Motor neuron (in vitro differentiated cells): ENCODE measurements around the gene CTIF. TPM values are rescaled to one million over a fixed set of nuclear protein-coding genes. Genes with fewer than 3 reads are reported as not detected.
A peak's percentile ranks its signal among the peaks of the same experiment; 100 is the strongest.

Source experiments
- ATAC-seq, 8 experiments: fragments of 200-7000 bp; cut with Tn5 transposase; replicated peaks in 6 of 8; 2 replicates each; pipeline ENCODE4 v1.8.0; 2021; ENCODE audit warnings: mild to moderate bottlenecking in 8 of 8, moderate library complexity in 8 of 8
- H3K27ac ChIP-seq, 2 donors: fragments of 250-450 bp; sonication (Bioruptor Pico); 2 replicates each; pipeline ENCODE4 v1.9.0; 2021; ENCODE audit warnings: antibody characterized with exemption in 2 of 2, mild to moderate bottlenecking in 2 of 2, moderate library complexity in 1 of 2
- H3K4me1 ChIP-seq, 2 donors: fragments of 250-450 bp; sonication (Bioruptor Pico); replicated peaks in 1 of 2; 2 replicates each; pipeline ENCODE4 v1.6.1; 2021; ENCODE audit warnings: antibody characterized with exemption in 2 of 2, mild to moderate bottlenecking in 2 of 2, moderate library complexity in 1 of 2
- H3K4me3 ChIP-seq, 5 donors: fragments of 250-450 bp; sonication (Bioruptor Pico); 2 replicates each; pipeline ENCODE4 v1.9.0; 2021; ENCODE audit warnings: antibody characterized with exemption in 5 of 5, mild to moderate bottlenecking in 5 of 5, moderate library complexity in 4 of 5
- WGBS, 10 experiments: fragments of 450-650 bp; shearing (Covaris generic); methylation state at CpG; one replicate each; pipeline ENCODE4 v1.0.0; 2022; 5-methylcytosine and 5-hydroxymethylcytosine counted together
- in situ Hi-C, 9 experiments: fragments of 400-800 bp; cut with MboI; loops; one replicate each; pipeline ENCODE4 v1.15.0; 2021; ENCODE audit warnings: low sequenced_read_pairs in 9 of 9, low pct_unique_long_range_greater_than_20kb in 2 of 9; ENCODE audit not compliant: unreplicated experiment in 9 of 9
- total RNA-seq, 8 experiments: library from RNA; unstranded; fragments of 300-600 nt; gene quantifications; 2 replicates each; pipeline versions ENCODE4 v1.2.3 to v1.2.4, GENCODE V29; 2022

CTIF gene
- total RNA-seq, 8 experiments from 2014 or later: 17.8 to 85.9 (median 59.8) TPM

- WGBS, 10 experiments: 0% methylated on average over 1 of the region's 2 CpGs; no CpG with 5 or more reads in 9 of the 10 experiments
- Histone ChIP-seq H3K27ac (no peak overlapping the region), H3K4me3 (no peak overlapping the region), H3K4me1 (no peaks in the 10 kb centered on the region)
- in situ Hi-C loops: no loop called here
- peak in 7 of 8 experiments; percentile 36 to 94 (median 77) for ATAC-seq
Observed at GRCh38 chr18:48563027-48563426, 24.2 kb downstream of the CTIF start.

DNA sequence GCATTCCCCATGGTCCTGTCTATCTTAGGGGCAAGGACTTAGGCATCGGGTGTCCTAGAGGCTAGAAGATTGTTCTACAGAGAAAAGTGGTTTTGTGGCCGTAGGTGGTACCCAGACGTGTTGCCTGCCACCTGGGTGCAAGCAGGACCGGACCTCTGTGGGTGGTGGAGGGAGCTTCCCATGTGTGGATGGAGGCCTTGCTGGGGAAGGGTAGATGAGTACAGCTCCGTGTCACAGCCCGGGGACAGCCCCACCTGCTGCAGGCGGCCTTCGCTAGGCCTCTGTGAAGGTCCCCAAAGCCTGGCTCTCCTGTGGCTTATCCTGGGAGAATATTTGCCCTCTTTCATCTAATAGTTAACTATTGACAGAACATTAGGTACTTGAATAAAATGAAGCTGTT lies 25.3 kb downstream of the CTIF start:
- in situ Hi-C loops: no loop called here
- WGBS, 10 experiments: 80 to 100% (median 100%) methylated on average over 1 to 2 of the region's 8 CpGs; no CpG with 5 or more reads in 5 of the 10 experiments
- Histone ChIP-seq H3K4me3 (no peak overlapping the region), H3K4me1 (peaks cover 0 to 6% of the 10 kb centered on the region in 2 donors), H3K27ac (no peak overlapping the region)
- no peak for ATAC-seq

DNA sequence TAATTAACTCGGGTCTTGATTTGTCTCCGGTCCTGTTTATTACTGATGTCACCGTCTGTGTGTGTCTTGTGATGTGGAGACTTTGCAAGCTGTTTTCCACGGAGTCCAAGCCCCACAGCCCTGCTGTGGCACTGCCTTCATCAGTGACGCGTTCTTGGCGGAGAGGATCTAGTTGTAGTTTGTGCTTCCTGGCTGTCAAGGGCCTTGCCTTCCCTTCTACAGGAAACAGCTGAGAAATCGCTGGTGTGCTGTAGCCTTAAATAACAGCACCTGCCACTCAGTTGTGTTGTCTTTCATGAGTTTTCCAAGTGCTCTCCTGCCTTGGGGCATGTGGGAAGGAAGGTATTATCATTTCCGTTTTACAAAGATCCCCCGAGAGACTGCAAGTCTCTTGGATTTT lies 26.3 kb downstream of the CTIF start:
- in situ Hi-C loops: no loop called here
- Histone ChIP-seq H3K4me3 (no peak overlapping the region), H3K4me1 (peaks cover 0 to 9% of the 10 kb centered on the region in 2 donors), H3K27ac (no peak overlapping the region)
- WGBS, 10 experiments: 58 to 100% (median 82%) methylated on average over 1 to 10 of the region's 10 CpGs
- no peak for ATAC-seq

DNA sequence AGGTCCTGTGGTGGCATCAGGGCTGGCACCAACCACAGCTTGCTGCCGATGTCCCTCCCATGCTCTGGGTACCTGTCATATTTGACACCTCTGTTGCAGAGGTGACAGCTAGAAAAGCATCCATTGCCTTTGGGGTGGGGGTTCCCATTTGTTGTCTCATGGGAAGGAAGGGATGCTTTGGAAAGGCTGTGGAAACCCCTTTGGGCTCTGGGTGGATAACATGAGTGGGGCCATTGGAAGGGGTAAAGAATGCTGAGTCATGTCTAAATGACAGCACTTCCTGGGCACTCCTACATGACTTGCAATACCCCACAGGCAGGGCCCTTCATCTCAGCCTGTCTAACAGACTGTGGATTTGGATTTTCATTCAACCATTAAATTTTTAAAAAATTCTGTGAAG lies 27.8 kb downstream of the CTIF start:
- H3K27ac ChIP-seq: no peak overlapping the region
- in situ Hi-C loops: no loop called here
- 80 to 100% methylated on average over 1 of the region's 1 CpG; no CpG with 5 or more reads in 8 of the 10 experiments for WGBS, 10 experiments
- peaks cover 0 to 9% of the 10 kb centered on the region in 2 donors for H3K4me1 ChIP-seq
- ATAC-seq: peak in 5 of 8 experiments; percentile 34 to 70 (median 55)
- no peak overlapping the region for H3K4me3 ChIP-seq

DNA sequence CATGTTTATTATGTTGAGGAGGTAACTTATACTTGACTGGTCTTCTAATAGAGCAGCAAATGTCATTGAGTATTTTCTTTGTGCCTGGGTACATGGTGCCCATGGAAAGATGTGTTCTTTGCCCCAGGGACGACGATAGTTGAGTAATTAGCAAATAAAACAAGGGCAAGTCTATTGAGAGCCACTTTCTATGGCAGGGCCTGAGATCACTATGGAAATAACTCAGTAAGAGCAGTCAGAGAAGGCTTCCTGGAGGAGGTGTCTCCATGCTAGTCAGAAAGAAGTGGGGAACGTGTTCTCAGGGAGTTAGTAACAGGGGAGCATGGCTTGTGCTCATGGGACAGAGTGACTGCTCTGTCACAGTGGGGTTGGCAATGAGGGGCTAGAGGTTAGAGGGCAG lies 28.6 kb downstream of the CTIF start:
- WGBS, 10 experiments: 82 to 100% (median 100%) methylated on average over 1 to 3 of the region's 3 CpGs; no CpG with 5 or more reads in 2 of the 10 experiments
- Histone ChIP-seq H3K4me3 (no peak overlapping the region), H3K27ac (no peak overlapping the region), H3K4me1 (peaks cover 0 to 9% of the 10 kb centered on the region in 2 donors)
- ATAC-seq: no peak
- in situ Hi-C loops: no loop called here

- 82 to 96% (median 91%) methylated on average over 4 to 8 of the region's 9 CpGs for WGBS, 10 experiments
- Histone ChIP-seq H3K4me3 (no peak overlapping the region), H3K4me1 (peaks cover 0 to 9% of the 10 kb centered on the region in 2 donors), H3K27ac (no peak overlapping the region)
- ATAC-seq: no peak
- in situ Hi-C loops: no loop called here
Observed at GRCh38 chr18:48569139-48569914, 30.5 kb downstream of the CTIF start.

DNA sequence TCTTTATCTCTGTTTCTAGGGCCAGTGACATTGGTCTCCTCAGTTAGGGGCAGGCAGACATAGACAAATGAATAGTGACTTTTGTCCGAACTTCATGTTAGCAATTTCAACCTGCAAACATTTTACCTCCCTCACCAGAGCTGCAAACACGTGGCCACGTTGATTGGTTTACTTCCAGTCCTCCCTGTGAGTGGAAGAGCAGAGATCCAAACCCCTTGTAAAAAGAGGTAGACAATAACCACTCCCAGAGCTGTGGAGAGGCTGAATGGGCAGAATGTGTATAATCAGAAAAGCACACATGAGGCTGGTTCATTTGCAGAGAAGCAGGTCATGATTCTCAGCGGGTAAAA lies 31.1 kb downstream of the CTIF start:
- in situ Hi-C loops: no loop called here
- 20 to 100% (median 100%) methylated on average over 1 to 4 of the region's 4 CpGs; no CpG with 5 or more reads in 3 of the 10 experiments for WGBS, 10 experiments
- H3K4me1 ChIP-seq: peaks cover 0 to 9% of the 10 kb centered on the region in 2 donors
- no peak overlapping the region for H3K4me3 ChIP-seq
- H3K27ac ChIP-seq: no peak overlapping the region
- ATAC-seq: peak in 1 of 8 experiments; percentile 36

- H3K4me3 ChIP-seq: no peak overlapping the region
- ATAC-seq: no peak
- 100% methylated on average over 1 of the region's 6 CpGs; no CpG with 5 or more reads in 8 of the 10 experiments for WGBS, 10 experiments
- H3K27ac ChIP-seq: no peak overlapping the region
- in situ Hi-C loops: no loop called here
- H3K4me1 ChIP-seq: peaks cover 3 to 9% of the 10 kb centered on the region in 2 donors
Observed at GRCh38 chr18:48570313-48570712, 31.5 kb downstream of the CTIF start.

GRCh38 chr18:48571639-48572384 lies 33.0 kb downstream of the CTIF start:
- WGBS, 10 experiments: 75 to 100% (median 100%) methylated on average over 1 to 3 of the region's 3 CpGs; no CpG with 5 or more reads in 3 of the 10 experiments
- peaks cover 6 to 9% of the 10 kb centered on the region in 2 donors for H3K4me1 ChIP-seq
- no peak overlapping the region for H3K27ac ChIP-seq
- H3K4me3 ChIP-seq: no peak overlapping the region
- in situ Hi-C loops: no loop called here
- no peak for ATAC-seq

- no peak for ATAC-seq
- H3K27ac ChIP-seq: no peak overlapping the region
- in situ Hi-C loops: no loop called here
- H3K4me3 ChIP-seq: no peak overlapping the region
- peaks cover 6 to 9% of the 10 kb centered on the region in 2 donors for H3K4me1 ChIP-seq
- WGBS, 10 experiments: 30 to 100% (median 92%) methylated on average over 1 to 6 of the region's 10 CpGs; no CpG with 5 or more reads in 2 of the 10 experiments
Observed at GRCh38 chr18:48572402-48573126, 33.7 kb downstream of the CTIF start.

- H3K27ac ChIP-seq: no peak overlapping the region
- peak in 1 of 8 experiments; percentile 11 for ATAC-seq
- in situ Hi-C loops: no loop called here
- peaks cover 6 to 7% of the 10 kb centered on the region in 2 donors for H3K4me1 ChIP-seq
- no peak overlapping the region for H3K4me3 ChIP-seq
- WGBS, 10 experiments: 63 to 100% (median 87%) methylated on average over 2 to 12 of the region's 14 CpGs; no CpG with 5 or more reads in 2 of the 10 experiments
Observed at GRCh38 chr18:48573632-48574283, 34.9 kb downstream of the CTIF start.

GRCh38 chr18:48574667-48575300 lies 36.0 kb downstream of the CTIF start:
- 70 to 100% (median 84%) methylated on average over 1 to 9 of the region's 11 CpGs; no CpG with 5 or more reads in 3 of the 10 experiments for WGBS, 10 experiments
- peaks cover 0 to 6% of the 10 kb centered on the region in 2 donors for H3K4me1 ChIP-seq

More at GRCh38 chr18:48574667-48575300, 36.0 kb downstream of the CTIF start:
- in situ Hi-C loops: no loop called here
- no peak overlapping the region for H3K4me3 ChIP-seq
- H3K27ac ChIP-seq: no peak overlapping the region
- ATAC-seq: no peak
